HG02763 (cell line): ENCODE data around the gene TIFAB.
"Not testable (repeated sequence)": the region's sequence is repeated elsewhere in the genome, so short reads cannot be mapped to it uniquely, and the experiment has no call there.

Source experiments
- ATAC-seq: cut with Tn5 transposase; IDR thresholded peaks from one replicate; pipeline ENCODE4 v1.9.1; 2021; ENCODE audit warnings: mild to moderate bottlenecking, moderate library complexity; ENCODE audit not compliant: unreplicated experiment

Gene TIFAB, protein sequence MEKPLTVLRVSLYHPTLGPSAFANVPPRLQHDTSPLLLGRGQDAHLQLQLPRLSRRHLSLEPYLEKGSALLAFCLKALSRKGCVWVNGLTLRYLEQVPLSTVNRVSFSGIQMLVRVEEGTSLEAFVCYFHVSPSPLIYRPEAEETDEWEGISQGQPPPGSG

DNA sequence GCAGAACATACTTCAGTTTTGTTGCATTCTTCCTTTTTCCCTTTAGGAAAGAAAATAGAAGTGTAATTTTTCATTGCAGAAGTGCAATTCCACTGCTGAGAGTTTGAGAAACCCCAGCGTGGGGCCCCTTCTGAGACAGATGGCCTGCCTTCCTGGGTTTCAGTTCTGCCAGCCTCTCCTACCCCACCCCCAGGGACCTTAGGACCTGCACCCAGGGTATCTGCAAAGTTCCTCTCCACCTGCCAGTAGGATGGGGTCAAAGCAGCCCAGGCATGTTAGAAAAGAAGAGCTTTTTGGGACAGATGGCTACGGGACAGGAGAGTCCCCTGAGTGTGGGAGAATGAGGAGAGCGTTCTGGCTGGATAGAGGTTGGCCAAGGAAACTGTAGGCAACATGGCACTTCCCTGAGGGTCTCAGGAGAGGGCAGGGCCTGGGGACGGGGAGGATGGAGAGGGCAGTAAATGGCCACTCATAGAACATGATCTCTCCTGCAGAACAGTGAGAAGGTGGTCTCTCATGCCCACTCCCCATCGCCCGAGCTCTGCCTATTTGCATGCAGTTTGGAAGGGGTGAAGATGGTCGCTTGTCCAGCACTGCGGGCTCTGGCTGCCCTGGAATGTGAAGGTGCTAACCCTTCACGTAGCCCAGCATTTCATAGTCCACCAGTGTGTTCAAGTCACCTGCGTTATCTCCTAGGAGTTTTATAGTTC, at the start of gene TIFAB:
TIFAB (minus strand) TSS at position 31 of the 710 bp plus-strand sequence. CDS start 2,412 bp downstream, outside the sequence.
- ATAC-seq: no peak

DNA sequence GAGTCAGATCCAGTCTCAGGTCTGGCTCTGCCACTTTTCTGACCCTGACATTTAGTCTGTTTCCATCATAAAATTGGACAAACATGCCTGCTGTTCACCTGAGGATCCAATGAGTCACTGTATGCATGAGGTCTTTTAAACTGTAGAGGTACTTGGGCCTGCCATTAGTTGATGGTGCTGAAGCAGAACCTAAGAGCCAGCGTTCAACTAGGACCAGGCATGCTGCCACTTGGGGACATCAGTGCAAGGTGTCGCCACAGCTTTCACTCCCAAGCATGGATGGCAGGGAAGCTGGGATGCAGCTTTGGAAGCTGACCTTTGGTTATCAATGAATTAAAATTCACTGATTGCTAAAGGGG, 46.5 kb upstream of the TIFAB start:
- ATAC-seq: no peak

DNA sequence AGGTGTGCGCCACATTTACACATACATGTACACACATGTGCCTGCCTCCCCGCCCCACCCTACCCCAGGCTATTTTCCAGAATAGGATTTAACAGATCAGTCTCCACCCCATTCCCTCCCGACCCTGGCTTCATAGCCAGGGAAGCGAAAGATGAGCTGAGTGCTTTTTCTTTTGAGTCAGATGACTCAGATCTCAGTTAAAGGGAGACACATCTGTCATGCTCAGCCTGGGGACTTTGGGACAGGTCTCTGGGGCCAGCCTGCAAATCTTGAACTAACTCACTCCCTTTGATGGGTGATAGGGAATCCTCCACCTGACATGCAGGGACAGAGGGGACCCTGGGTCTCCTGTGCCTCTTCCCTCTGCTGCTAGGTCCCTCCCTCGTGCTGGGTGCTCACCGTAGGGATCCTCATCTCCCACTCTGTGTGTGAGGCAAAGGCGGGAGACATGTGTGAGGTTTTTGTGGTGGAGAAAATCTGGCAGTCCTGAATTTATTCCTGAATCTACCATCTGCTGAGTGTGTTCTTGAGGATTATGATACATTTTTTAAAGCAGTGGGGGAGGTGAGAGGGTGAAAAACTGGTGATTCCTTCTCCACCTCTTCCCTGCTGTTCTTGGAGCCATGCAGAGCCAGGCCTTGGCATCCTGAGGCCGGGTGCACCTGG, 46.0 kb upstream of the TIFAB start:
- no peak for ATAC-seq

DNA sequence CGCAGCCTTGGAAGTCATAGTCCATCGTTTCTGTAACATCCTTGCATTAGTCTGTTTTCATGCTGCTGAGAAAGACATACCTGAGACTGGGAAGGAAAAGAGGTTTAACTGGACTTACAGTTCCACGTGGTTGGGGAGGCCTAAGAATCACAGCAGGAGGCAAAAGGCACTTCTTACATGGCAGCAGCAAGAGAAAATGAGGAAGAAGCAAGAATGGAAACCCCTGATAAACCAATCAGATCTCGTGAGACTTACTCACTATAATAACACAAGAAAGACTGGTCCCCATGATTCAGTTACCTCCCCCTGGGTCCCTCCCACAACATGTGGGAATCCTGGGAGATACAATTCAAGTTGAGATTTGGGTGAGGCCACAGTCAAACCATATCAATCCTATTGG, 43.4 kb upstream of the TIFAB start:
- not testable (repeated sequence) for ATAC-seq

DNA sequence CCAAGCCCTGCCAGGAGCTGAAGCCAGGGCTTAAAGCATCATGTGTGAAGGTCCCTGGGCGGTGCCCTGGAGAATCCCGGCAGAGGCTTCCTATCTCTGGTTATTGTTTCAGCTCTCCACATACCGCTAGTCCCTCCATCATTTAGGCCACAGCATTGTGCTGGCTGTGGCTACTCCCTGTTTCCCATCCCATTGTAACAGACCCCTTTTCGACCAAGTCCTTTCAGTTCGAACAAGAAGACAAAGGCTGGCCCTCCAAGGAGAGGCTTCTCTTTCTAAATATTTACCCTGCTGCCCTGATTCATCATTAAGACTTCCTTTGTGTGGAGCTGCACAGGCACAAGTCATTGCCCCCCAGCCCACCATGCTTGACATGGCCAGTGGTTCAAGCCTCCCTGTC, 42.0 kb upstream of the TIFAB start:
- no peak for ATAC-seq

DNA sequence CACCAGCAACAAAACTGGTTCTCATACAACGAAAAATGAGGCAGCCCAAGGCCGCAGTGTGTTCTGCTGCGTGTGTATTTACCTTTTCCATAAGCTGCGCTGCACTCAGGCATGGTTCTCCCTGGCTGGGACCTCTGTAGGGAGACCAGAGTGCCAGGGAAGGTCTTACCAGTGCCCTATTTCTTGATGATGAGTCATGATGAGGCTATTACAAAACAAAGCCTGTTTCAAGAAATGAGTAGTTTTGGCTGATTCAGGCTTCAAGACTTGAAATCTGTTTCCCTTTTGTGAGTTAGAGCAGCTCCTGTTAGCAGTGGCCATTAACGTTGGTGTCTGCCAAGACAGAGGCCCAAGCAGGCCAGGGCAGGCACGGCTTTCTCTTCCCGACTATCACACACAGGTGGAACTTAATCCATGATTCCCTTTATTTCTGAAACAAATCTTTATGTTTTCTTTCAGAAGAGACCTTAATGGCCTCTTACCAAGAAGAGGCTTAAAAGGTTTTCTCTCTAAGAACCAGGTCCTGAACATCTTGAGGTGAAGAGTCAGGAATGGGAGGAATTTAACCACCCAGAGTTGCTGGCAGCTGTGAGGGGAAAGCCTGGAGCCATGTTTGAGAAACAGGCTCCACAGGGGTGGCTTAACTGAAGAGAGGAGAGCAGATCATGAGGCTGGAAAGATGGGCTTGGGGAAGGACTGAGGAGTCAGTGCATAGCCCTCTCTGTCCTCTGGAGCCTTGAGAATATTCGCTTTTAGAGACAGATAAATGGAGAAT, 41.4 kb upstream of the TIFAB start:
- ATAC-seq: no peak

DNA sequence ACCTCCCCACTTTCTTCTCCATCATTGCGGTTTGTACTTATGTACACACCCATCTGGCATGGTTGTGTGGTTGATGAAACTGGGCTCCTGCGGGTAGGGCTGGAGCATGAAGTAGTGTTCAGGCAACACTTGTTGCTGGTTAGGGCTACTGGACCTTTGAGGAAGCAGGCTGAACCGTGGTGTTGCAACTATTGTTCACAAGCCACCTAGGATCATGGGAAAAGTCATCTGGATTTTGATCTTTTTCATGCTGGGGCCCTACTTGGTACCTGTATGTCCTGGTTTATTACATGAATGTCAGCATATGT, 40.1 kb upstream of the TIFAB start:
- ATAC-seq: no peak

DNA sequence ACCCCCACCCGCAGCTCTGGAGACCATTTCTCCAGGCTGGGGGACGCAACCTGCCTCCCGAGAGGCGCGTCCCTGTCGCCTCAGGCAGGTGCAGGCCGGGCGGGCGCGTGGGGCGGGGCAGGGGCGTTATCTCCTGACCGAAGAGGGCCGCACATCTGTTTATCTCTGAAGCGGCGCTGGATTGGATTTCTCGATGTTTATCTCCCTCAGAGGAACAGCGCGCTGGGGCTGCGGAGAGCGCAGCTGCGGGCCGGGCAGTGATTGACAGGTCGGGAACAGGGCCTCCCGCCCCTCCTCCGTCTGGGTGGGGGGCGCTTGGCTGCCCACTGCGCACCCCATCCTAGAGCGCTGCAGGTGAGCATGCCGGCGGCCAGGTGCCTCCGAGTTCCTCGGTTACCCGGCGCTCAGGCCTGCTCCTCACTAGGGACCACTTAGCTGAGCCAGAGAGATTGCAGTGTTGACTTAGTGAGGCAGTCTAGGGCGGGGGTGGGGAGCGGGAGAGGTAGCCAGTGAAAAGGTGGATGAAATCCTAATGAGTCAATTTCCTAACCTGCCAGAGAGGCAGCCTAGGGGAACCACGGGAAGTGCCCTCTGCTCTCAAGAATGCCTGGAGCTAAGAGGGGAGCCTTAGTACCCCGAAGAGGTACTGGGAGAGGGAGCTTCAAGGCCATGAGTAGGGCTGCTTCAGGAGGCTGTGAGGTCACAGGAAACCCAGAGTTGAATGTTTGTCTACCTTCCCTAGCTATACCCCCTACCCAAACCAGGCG, 39.6 kb upstream of the TIFAB start:
- ATAC-seq: no peak

DNA sequence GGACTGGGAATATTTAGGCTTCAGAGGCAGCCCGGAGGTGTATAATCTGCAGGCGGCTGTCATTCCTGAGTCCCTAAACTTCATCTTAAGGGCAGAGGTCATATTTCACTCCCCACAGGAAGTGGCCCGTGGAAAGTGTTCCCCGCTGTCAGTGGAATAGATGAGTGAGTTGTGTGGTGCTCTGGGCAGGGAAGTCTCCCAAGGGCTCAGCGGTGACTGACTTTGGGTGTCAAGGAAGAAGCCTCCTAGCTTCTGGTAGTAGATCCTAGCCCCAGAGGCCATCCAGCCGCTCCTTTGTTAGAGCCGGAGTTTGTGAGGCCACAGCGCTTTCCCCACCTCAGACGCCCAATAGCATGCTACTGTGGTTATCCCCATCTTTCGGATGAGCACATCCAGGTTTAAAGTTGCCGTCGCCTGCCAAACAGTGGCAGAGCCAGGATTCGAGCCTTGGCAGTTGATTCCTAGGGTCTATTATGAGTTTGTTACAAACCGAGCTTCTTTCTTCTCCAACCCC, 38.9 kb upstream of the TIFAB start:
- ATAC-seq: no peak

DNA sequence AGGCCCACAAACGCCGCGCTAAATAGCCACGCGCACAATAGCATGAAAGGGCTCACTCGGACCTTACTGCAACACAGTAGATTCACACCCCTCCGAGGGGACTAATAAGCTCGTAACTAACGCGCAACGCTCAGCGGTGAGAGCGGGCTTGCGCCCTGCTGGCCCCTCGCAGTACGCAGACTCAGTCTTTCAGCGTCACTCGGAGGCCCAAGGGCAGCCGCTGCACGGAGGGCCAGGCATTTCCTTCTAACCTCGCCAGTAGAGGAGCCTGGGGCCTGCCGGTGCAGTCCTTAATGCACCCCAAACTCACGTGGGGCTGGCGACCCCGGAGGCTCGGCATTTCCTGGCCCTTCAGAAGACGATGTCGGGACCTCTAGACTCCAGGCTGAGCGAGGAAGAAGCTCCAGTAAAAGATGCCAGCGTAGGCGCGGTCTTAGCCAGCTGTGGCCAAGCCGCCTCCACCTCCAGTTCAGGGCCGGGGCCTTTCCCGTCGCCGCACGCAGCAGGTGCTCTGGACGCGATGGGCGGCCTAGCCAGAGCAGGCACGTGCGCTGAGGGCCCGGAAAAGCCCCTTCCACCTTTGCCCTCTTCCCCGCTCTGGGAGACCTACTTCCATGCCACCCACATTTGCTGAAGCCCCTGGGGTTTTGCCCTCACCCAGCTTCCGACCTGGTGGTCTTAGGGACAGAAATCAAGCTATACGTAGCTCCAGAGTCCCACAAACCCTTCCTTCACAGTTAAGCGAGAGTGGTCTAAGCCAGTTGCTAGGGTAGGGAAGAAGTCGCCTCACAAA, 38.3 kb upstream of the TIFAB start:
- no peak for ATAC-seq

DNA sequence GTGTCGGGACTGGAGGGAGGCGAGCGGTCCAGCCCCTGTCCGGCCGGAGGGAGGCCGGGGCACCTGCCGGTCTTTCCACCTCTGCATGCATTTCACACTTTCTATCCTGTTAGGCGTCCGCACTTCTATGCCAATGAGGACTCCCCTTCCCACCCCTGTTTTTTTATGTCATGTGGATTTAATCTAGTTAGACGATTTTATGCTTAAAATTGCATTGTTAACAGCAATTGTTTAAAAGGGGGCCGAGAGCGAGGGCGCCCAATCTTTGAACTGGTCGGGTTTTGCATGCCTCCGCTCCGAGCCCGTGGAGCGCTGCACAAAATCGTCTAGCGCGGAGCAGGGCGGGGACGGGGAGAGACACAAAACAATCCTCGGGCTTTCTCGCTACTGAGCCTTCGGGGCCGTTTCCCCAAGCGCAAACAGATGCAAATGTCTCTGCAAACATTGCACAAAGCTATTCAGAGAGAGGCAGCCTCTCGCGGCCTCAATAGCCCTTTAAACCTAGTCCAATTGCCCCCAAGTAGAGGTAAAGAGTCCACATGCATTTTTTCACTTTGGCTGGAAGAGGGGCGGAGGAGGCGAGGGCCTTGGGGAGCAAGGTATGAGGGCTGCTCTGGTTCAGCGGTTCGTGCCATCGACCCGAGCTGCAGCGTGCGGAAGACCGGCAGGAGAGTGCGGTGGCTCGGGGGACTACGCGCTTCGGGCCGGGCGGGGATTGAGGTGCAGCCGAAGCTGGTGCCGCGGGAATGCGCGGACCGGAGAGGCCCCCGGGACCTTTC, 37.5 kb upstream of the TIFAB start:
- no peak for ATAC-seq

DNA sequence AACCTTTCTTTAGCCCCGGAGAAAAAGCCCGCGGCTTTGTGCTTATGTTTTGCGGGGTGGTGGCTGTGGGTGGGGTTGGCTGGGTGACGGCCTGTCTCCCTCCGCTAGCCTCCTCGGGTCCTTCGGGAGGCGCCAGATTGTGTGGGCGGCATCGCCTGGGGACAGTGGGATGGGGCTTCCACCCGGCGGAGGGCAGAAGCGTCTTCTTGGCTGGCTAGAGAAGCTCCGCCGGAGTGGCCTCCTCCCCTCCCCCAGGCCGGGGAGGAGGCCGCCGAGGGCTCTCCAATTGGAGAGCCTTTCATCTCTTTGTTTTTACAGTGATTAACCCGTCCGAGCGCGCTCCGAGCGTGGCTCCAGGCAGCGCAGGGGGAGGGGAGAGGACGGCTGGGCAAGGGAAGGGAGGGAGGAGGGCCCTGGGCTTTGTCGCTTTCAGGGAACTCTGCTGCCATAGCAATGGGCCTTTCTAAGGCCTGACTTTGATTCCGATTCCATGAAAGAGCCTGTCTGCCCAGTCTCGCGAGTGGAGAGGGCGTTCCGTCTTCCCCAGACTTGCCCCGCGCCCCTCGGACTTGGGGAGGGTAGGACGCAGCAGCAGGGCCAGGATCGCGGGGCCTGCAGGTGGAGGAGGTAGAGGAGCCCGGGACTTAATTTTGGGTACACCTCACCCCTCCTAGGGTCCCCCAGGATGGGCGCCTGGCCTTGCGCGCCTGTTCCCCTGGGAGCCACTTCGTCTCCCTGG, 36.7 kb upstream of the TIFAB start:
- ATAC-seq: no peak

DNA sequence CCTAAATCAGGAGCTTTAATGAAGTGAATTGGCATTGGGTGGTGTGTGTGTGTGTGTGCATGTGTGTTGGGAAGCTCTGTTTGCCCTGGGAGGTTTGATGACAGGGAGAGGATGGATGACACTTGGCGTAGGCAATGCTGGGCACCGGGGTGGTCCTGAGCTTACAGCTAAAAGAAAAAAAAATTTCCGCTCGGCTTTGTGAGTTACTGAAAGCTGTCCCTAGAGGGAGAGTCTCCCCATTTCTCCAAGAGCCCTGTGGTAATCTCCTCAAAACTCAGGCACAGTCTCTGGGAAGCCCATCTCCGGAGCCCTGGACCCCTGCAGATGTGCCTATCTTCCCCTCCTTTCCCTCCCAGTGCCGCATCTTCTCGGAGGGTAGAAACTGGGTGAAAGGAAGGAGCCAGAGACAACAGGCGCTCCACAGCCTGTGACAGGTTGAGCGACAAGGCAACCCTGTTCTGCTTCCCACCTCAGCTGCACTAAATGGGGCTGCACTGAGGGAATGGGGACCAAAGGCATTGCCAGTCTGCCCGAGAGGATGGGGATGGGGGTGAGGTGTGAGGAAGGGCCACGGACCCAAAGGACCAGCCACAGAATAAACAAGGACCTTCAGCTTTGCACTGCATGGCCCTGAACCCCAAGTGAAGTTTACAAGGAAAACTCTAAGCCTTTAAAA, 35.8 kb upstream of the TIFAB start:
- no peak for ATAC-seq

DNA sequence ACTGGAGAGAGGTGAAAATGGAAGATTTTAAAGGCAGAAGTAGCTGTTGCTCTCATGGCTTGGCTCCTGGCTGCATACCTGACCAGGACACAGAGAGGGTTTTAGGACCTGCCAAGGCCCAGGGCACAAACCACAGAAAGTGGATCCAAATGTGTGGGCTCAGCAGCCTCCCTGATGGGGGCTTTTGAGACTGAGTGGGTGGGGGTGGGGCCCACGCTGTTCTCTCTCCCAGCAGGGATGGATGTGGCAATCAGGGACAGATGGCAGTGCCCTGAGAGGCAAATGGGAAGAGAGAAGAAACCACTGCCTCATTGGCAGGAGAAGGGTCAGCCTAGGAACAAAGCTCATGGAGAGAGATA, 34.9 kb upstream of the TIFAB start:
- ATAC-seq: no peak

DNA sequence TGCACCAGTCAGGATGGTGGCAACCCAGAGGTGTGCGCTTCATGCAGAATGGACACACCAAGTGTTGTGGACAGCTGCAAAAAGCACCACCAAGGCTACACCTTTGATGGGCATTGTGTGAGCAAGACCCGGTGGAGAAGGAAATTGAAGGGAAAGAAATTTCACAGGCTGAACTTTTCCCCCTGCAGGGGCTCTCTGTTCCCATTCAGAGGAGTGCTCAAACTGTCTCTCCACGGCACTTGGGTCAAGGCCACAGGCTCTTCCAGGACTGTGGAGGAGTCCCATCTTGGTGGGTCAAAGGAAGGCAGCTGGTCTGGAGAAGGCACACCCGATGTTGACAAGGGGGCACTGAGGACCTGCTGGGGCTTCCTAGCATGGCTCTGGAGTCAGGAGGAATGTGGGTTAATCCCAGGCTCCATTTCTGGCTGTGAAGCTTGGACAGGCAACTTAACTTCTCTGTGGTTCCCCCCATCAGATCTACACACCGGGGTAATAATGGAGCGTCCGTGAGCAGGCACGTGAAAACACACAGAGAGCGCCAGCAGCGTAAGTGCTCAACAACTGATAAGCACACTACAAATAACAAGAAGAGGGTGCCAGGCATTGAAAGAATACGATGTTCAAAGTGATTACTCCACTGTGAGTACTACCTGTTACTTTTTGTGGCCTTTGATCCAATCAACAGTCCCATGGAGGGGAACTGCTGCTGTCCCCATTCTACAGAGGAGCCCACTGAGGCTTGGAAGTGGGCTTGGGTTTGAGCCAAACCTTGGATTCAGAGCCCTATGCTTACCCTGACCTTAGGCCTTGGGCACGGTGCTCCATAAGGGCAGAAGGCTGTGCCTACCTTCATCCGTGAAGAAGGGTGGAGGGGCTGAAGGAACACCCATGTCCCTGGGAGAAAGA, 34.2 kb upstream of the TIFAB start:
- no peak for ATAC-seq

DNA sequence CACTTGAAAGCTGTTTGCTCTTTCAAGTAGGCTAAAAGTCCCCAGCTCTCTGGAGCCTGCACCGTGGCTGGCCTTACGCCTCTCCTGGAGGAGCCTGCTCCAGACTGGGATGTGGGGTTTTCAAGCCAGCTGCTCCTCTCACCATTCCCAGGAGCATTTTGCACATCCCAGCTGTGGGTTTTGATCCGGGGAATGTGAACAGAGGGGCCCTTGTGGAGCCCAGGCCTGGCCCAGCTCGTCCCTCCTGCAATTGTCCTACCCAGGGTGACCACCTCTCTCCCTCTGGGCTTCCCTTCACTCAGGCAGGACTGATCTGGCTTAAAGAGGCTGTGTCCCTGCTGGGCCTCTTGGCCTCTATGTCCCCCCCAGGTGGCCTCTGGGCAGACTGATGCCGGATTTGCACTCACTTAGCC, 32.5 kb upstream of the TIFAB start:
- ATAC-seq: no peak

DNA sequence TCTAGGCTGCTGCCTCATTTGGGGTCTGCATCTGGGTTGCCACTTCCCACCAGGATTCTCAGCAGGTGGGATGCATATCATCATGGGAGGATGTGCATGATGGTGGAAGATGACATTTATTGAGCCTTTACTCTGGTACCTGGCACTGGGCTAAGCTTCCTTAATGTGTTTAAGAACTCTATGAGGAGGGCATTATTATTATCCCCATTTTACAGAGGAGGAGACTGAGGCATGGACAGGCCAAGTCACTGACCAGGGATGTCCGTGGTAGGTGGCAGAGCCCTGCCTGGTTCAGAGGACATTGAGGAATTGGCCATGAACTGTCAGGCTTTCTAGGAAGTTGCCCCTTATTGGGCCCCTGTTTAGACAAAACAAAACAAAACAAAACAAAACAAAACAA, 31.1 kb upstream of the TIFAB start:
- ATAC-seq: no peak
